Dedifferentiated amniotic fluid mesenchymal stem cell (primary cell): Measurements from ENCODE around the gene LHFPL3.

Source experiments
- DNase-seq: peaks from one replicate; pipeline ENCODE4 v3.0.0-alpha.2; 2016; ENCODE audit errors: extremely low spot score

The LHFPL3 gene

GRCh38 chr7:104843198-104843597 is 514.8 kb downstream of the LHFPL3 start:
- DNase-seq, result no peak

- no peak for DNase-seq
These were observed 517.2 kb downstream of the LHFPL3 start for GRCh38 chr7:104845557-104845956.

GRCh38 chr7:104846731-104847130 is 518.3 kb downstream of the LHFPL3 start:
- no peak for DNase-seq

- DNase-seq, result peak; percentile 40
These were observed 520.0 kb downstream of the LHFPL3 start for GRCh38 chr7:104848138-104848990.

- DNase-seq, result no peak
These were observed 522.0 kb downstream of the LHFPL3 start for GRCh38 chr7:104850374-104850773.

- no peak for DNase-seq
These were observed 522.9 kb downstream of the LHFPL3 start for GRCh38 chr7:104851268-104851667.

GRCh38 chr7:104852386-104852785 is 524.0 kb downstream of the LHFPL3 start:
- DNase-seq, result no peak

GRCh38 chr7:104855861-104856260 is 527.5 kb downstream of the LHFPL3 start:
- DNase-seq, result no peak

- no peak for DNase-seq
These were observed 529.3 kb downstream of the LHFPL3 start for GRCh38 chr7:104857458-104858425.

- DNase-seq, result no peak
These were observed 531.5 kb downstream of the LHFPL3 start for GRCh38 chr7:104859754-104860426.

GRCh38 chr7:104861729-104862390 is 533.5 kb downstream of the LHFPL3 start:
- DNase-seq, result no peak

GRCh38 chr7:104862719-104863118 is 534.3 kb downstream of the LHFPL3 start:
- no peak for DNase-seq

- DNase-seq, result no peak
These were observed 545.0 kb downstream of the LHFPL3 start for GRCh38 chr7:104873401-104873800.

GRCh38 chr7:104878577-104878976 is 550.2 kb downstream of the LHFPL3 start:
- no peak for DNase-seq

GRCh38 chr7:104883248-104883717 is 554.9 kb downstream of the LHFPL3 start:
- no peak for DNase-seq

- peak; percentile 74 for DNase-seq
These were observed 555.5 kb downstream of the LHFPL3 start for GRCh38 chr7:104883718-104884452.

- no peak for DNase-seq
These were observed 558.2 kb downstream of the LHFPL3 start for GRCh38 chr7:104886651-104887050.

- no peak for DNase-seq
These were observed 561.8 kb downstream of the LHFPL3 start for GRCh38 chr7:104890216-104890615.

- DNase-seq, result no peak
These were observed 563.5 kb downstream of the LHFPL3 start for GRCh38 chr7:104891949-104892348.

- DNase-seq, result no peak
These were observed 565.9 kb downstream of the LHFPL3 start for GRCh38 chr7:104894314-104894713.
